H1 (cell line): ENCODE data around the gene TCFL5. TPM values are rescaled to one million over a fixed set of nuclear protein-coding genes. Genes with fewer than 3 reads are reported as not detected.

Experiments used
- KDM1A ChIP-seq: fragments of 200-600, 300-600 bp; sonication (generic); IDR thresholded peaks from 2 replicates; pipeline ENCODE4 v1.7.1; 2016; ENCODE audit warnings: mild to moderate bottlenecking, low read length, borderline replicate concordance
- NRF1 ChIP-seq: IDR thresholded peaks from 2 replicates; pipeline ENCODE4 v1.6.1; 2011; ENCODE audit warnings: mild to moderate bottlenecking, low read depth, low read length, improper control_type of control experiment
- polyA plus RNA-seq, 7 experiments: library from polyadenylated mRNA; depleted of rRNA in 3 of 7; stranded (reverse) in 5 of 7; unstranded in 2 of 7; fragments of >200 nt in 5 of 7; fragments of 200-250 nt in 2 of 7; gene quantifications; 1 replicate in 5 of 7; 2 replicates in 1 of 7; 4 replicates in 1 of 7; pipeline versions ENCODE4 v1.2.1 to v1.2.3, GENCODE V29; 2011 to 2013; ENCODE audit warnings: missing spikeins in 2 of 7, mixed read lengths in 2 of 7
- total RNA-seq: library from RNA; stranded (reverse); fragmentation: NEBNext Ultra II Directional; extraction: Animal tissue kit (Norgen Biotek cat#: 25700); gene quantifications from 2 replicates; pipeline ENCODE4 v1.2.1, GENCODE V29; 2021

The TCFL5 gene
- total and polyA plus RNA-seq, 2 of the 8 experiments (the other 6 are each of a cell fraction or from before 2014, with no cell fraction given) = 6.2 to 15.0 TPM

DNA sequence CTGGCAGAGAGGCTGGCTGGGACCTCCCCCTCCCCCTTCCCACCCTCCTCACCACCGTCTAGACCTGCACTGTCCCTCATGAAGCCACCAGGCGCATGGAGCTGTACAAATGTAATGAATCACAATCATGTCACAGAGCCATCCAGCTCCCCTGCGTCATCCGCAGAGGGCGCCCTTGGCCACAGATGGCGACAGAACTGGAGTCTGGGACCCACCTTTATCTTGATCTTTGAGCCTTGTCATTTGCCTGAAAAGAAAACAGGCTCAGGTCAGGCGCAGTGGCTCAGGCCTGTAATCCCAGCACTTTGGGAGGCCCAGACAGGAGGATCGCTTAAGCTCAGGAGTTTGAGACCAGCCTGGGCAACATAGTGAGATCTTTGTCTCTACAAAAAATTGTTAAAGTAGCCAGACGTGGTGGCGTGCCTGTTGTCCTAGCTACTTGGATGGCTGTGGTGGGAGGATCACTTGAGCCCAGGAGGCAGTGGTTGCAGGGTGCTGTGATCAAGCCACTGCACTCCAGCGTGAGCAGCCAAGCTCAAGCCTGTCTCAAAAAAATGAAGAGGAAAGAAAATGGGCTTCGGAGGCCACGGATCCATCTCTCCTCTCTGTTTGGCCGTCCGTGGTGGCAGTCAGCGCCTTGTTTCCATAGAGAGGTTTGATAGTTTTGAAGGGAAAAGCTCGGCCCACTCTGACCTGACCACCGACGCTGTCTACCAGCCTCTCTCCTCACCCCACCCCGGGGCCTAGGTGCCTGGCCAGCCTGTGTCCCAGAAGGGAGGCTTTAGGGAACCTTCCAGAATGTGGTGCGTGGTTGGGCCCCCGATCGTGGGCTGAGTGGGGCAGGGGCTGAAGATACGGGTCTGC is 38.6 kb downstream of the TCFL5 start (continued):
- TF ChIP-seq KDM1A (peak; percentile 61; the same call in 1 of the 2 replicates), NRF1 (no peak)
